ENCODE data around the gene EIF4G1. TPM values are rescaled to one million over a fixed set of nuclear protein-coding genes. Genes with fewer than 3 reads are reported as not detected.

The EIF4G1 gene
- total and polyA plus RNA-seq, 2 of the 8 experiments (the other 6 are each of a cell fraction or from before 2014, with no cell fraction given) = 318 to 473 TPM

- no peak overlapping the region for H4K91ac ChIP-seq (replicated peaks; ENCODE audit: insufficient read length, low read length)
- H3K4me1 ChIP-seq (replicated peaks in 1 of 4; ENCODE audit: control insufficient read depth in 3 of 4, insufficient read depth in 4 of 4, low read length in 3 of 4) = peaks cover 0 to 16% (median 12%) of the 10 kb centered on the region in 4 experiments; a peak in 6 of 7 replicates
- no peak overlapping the region for H2BK120ac ChIP-seq (replicated peaks; ENCODE audit: low read depth, low read length)
- H4K5ac ChIP-seq (ENCODE audit: insufficient read length, low read depth, low read length) = no peak overlapping the region
- ChIA-PET POLR2A (ENCODE audit: partially characterized antibody) (interaction anchor here (1.0 to 2.0 kb wide), 4 partner anchors 9 to 15 kb away, joined by 3 to 16 read pairs (median 9); no protein-coding TSS in a partner anchor), CTCF (ENCODE audit: partially characterized antibody) (interaction anchor here (1.2 kb wide), 1 partner anchor 17 kb away, joined by 4 read pairs; no protein-coding TSS in a partner anchor)
- H2AFZ ChIP-seq (ENCODE audit: low read length) = no peak overlapping the region
- no peak overlapping the region for H2AK5ac ChIP-seq (ENCODE audit: low read depth, low read length)
- DNase-seq (ENCODE audit: low read depth in 1 of 2, low spot score in 2 of 2) (no peak), FAIRE-seq (no peak)
- H3K27ac ChIP-seq (ENCODE audit: low read depth, low read length) = no peak overlapping the region
- H2BK15ac ChIP-seq (ENCODE audit: low read length) = no peak overlapping the region
- TF ChIP-seq CBX5 (IDR thresholded peaks at IDR 0.05; ENCODE audit: low read depth, low read length) = no peak
- TF ChIP-seq FOSL1 (IDR thresholded peaks at IDR 0.05; ENCODE audit: insufficient read depth, low read depth, low read length) = no peak
- TF ChIP-seq POLR2AphosphoS5 (IDR thresholded peaks at IDR 0.05; ENCODE audit: low read depth, low read length) = 0 out of 2 replicates have a peak, but pooled peaks have one; percentile 14
- no peak for TF ChIP-seq NANOG (IDR thresholded peaks at IDR 0.05; ENCODE audit: insufficient read depth, low read depth, low read length, poor library complexity, severe bottlenecking)
- TF ChIP-seq EZH2 (IDR thresholded peaks at IDR 0.05; ENCODE audit: low read depth, low read length, severe bottlenecking) = no peak
- no peak for TF ChIP-seq SIX5 (IDR thresholded peaks at IDR 0.05; ENCODE audit: low read depth, low read length)
- no peak for TF ChIP-seq CHD1 (IDR thresholded peaks at IDR 0.05; ENCODE audit: low read depth, low read length)
- no peak for TF ChIP-seq SIRT6 (IDR thresholded peaks at IDR 0.05; ENCODE audit: low read length)
- no peak overlapping the region for H3K14ac ChIP-seq (ENCODE audit: insufficient read length)
- 0 out of 4 replicates have a peak, but pooled peaks cover 0 to 2% of the 10 kb centered on the region in 2 experiments for H3K79me2 ChIP-seq (ENCODE audit: control insufficient read depth in 1 of 2, insufficient read depth in 2 of 2, low read length in 2 of 2)
- H3K36me3 ChIP-seq (ENCODE audit: control insufficient read depth in 2 of 4, insufficient read depth in 4 of 4, low read length in 3 of 4) = peaks cover 39 to 66% (median 59%) of the 10 kb centered on the region in 4 experiments
- H3K9ac ChIP-seq (replicated peaks in 1 of 4; ENCODE audit: extremely low read depth in 1 of 4, low read depth in 3 of 4, low read length in 3 of 4) = no peak overlapping the region
- no peak overlapping the region for H3K4me2 ChIP-seq (ENCODE audit: insufficient read depth in 1 of 2, low read depth in 2 of 2, low read length in 2 of 2)
- WGBS, 2 experiments (ENCODE audit: extremely low coverage in 1 of 2, insufficient coverage in 1 of 2, insufficient read length in 1 of 2, insufficient replicate concordance in 2 of 2, low coverage in 1 of 2, low lambda C conversion rate in 2 of 2, missing lambda C conversion rate in 1 of 2) = 95% methylated on average over 6 of the region's 6 CpGs; no CpG with 5 or more reads in 1 of the 2 experiments
- H3K23me2 ChIP-seq (ENCODE audit: low read depth, low read length) = peaks cover 12% of the 10 kb centered on the region
- H4K8ac ChIP-seq (ENCODE audit: extremely low read depth, insufficient read depth, low read length) = no peak overlapping the region; the same call in 1 of the 2 replicates
- H3K18ac ChIP-seq (ENCODE audit: extremely low read depth, low read length) = no peak overlapping the region
- H3K9me3 ChIP-seq (ENCODE audit: insufficient read depth in 2 of 2, low read depth in 1 of 2, low read length in 1 of 2) = no peaks in the 10 kb centered on the region
- H4K20me1 ChIP-seq (replicated peaks in 1 of 2; ENCODE audit: control insufficient read depth in 1 of 2, insufficient read depth in 2 of 2, low read length in 2 of 2) = peaks cover 17 to 31% of the 10 kb centered on the region in 2 experiments
- no peak overlapping the region for H2BK5ac ChIP-seq (ENCODE audit: low read depth, low read length)
- no peak overlapping the region for H2BK20ac ChIP-seq (ENCODE audit: low read length)
- H3K4ac ChIP-seq (replicated peaks; ENCODE audit: insufficient read length, low read depth, low read length) = no peak overlapping the region
- H3K4me3 ChIP-seq (ENCODE audit: extremely low read depth in 1 of 4, insufficient read depth in 2 of 4, low read depth in 3 of 4, low read length in 4 of 4) = no peak overlapping the region
- peaks cover 11% of the 10 kb centered on the region for H3K79me1 ChIP-seq (ENCODE audit: low read depth, low read length)
- no peaks in the 10 kb centered on the region for H3K27me3 ChIP-seq (replicated peaks in 1 of 4; ENCODE audit: control insufficient read depth in 3 of 4, extremely low read depth in 1 of 4, insufficient read depth in 3 of 4, low read length in 3 of 4)
- H3K56ac ChIP-seq (replicated peaks; ENCODE audit: insufficient read length, low read depth, low read length) = no peak overlapping the region
- H3K23ac ChIP-seq (ENCODE audit: insufficient read length) = no peak overlapping the region
- H2BK12ac ChIP-seq (ENCODE audit: low read depth, low read length) = no peak overlapping the region
Observed at GRCh38 chr3:184333190-184333589, 18.8 kb downstream of the EIF4G1 start.

Data from H1 (cell line).